Endothelial cell of umbilical vein (primary cell): ENCODE results near the gene FANCD2.

Experiments
- CTCF ChIP-seq, 2 donors: IDR thresholded peaks; 1 replicate in 1 of 2; 2 replicates in 1 of 2; pipeline ENCODE4 v1.5.1; 2011; ENCODE audit warnings: low read length in 2 of 2, mild to moderate bottlenecking in 2 of 2, moderate library complexity in 2 of 2, control low read depth in 1 of 2, inconsistent platforms in 1 of 2, low read depth in 1 of 2; ENCODE audit not compliant: insufficient read depth in 1 of 2; ENCODE audit errors: extremely low read depth in 1 of 2
- MYC ChIP-seq: IDR thresholded peaks from one replicate; pipeline ENCODE4 v1.6.1; 2011; ENCODE audit warnings: mild to moderate bottlenecking, low read depth, low read length

GRCh38 chr3:10010878-10011465, 15.3 kb upstream of the FANCD2 start:
- TF ChIP-seq MYC: no peak
- TF ChIP-seq CTCF (IDR thresholded peaks at IDR 0.05; ENCODE audit: extremely low read depth in 1 of 2, insufficient read depth in 1 of 2, low read depth in 1 of 2, low read length in 2 of 2): no peak
